Fibroblast of lung (primary cell): ENCODE data around the gene ZNF785. TPM values are rescaled to one million over a fixed set of nuclear protein-coding genes. Genes with fewer than 3 reads are reported as not detected.

Experiments used
- DNase-seq, 2 donors: peaks; one replicate each; pipeline versions ENCODE4 v3.0.0 to v3.0.0-alpha.2; 2010; ENCODE audit warnings: low read depth in 2 of 2
- H2AFZ ChIP-seq: 2 replicates; pipeline ENCODE4 v1.5.1; 2012; ENCODE audit warnings: low read length, control low read depth, inconsistent platforms
- H3K27ac ChIP-seq: 2 replicates; pipeline ENCODE4 v1.5.1; 2011; ENCODE audit warnings: low read length, control low read depth; ENCODE audit not compliant: insufficient read depth
- H3K27me3 ChIP-seq: 2 replicates; pipeline ENCODE4 v1.5.1; 2011; ENCODE audit warnings: mild to moderate bottlenecking, low read length; ENCODE audit not compliant: control insufficient read depth, insufficient read depth
- H3K36me3 ChIP-seq: 2 replicates; pipeline ENCODE4 v1.5.1; 2011; ENCODE audit warnings: low read length; ENCODE audit not compliant: control insufficient read depth, insufficient read depth
- H3K4me1 ChIP-seq: 2 replicates; pipeline ENCODE4 v1.5.1; 2011; ENCODE audit warnings: low read length; ENCODE audit not compliant: control insufficient read depth, insufficient read depth; ENCODE audit errors: extremely low read depth
- H3K4me2 ChIP-seq: 2 replicates; pipeline ENCODE4 v1.5.1; 2011; ENCODE audit warnings: low read length, control low read depth; ENCODE audit not compliant: insufficient read depth; ENCODE audit errors: extremely low read depth
- H3K4me3 ChIP-seq, 4 experiments: fragments of 200-600 bp in 1 of 4; sonication (generic) in 1 of 4; replicated peaks in 1 of 4; 2 replicates each; pipeline ENCODE4 v1.5.1; 2011 to 2016; ENCODE audit warnings: low read length in 4 of 4, low read depth in 3 of 4, mild to moderate bottlenecking in 3 of 4, control low read depth in 2 of 4, inconsistent platforms in 1 of 4, mixed read lengths in 1 of 4; ENCODE audit not compliant: insufficient read depth in 1 of 4; ENCODE audit errors: control extremely low read depth in 1 of 4
- H3K79me2 ChIP-seq: 2 replicates; pipeline ENCODE4 v1.5.1; 2012; ENCODE audit warnings: mild to moderate bottlenecking, low read length, inconsistent platforms; ENCODE audit not compliant: control insufficient read depth, insufficient read depth
- H3K9ac ChIP-seq: 2 replicates; pipeline ENCODE4 v1.5.1; 2011; ENCODE audit warnings: mild to moderate bottlenecking, low read length, control low read depth; ENCODE audit not compliant: insufficient read depth
- H3K9me3 ChIP-seq: 2 replicates; pipeline ENCODE4 v1.5.1; 2012; ENCODE audit warnings: low read depth, low read length; ENCODE audit not compliant: control insufficient read depth, insufficient read depth
- H4K20me1 ChIP-seq: 2 replicates; pipeline ENCODE4 v1.5.1; 2011; ENCODE audit warnings: low read length; ENCODE audit not compliant: control insufficient read depth, insufficient read depth; ENCODE audit errors: extremely low read depth
- EZH2 ChIP-seq: IDR thresholded peaks from 2 replicates; pipeline ENCODE4 v1.5.1; 2012; ENCODE audit warnings: low read length, control low read depth, mild to moderate bottlenecking; ENCODE audit errors: missing control alignments
- polyA plus RNA-seq, 2 donors: library from polyadenylated mRNA; depleted of rRNA in 1 of 2; stranded (reverse) in 1 of 2; unstranded in 1 of 2; fragments of >200 nt; gene quantifications; 2 replicates each; pipeline ENCODE4 v1.2.1, GENCODE V29; 2011 to 2012; ENCODE audit warnings: missing spikeins in 1 of 2
- total RNA-seq: library from RNA; depleted of rRNA; stranded (reverse); fragments of >200 nt; gene quantifications from 2 replicates; pipeline ENCODE4 v1.2.1, GENCODE V29; 2014
- TF ChIP-seq, protein P1 (sequence below), 2 donors: IDR thresholded peaks in 1 of 2; conservative IDR thresholded peaks in 1 of 2; 1 replicate in 1 of 2; 2 replicates in 1 of 2; pipeline ENCODE4 v1.5.1; 2011 to 2012; ENCODE audit warnings: low read length in 2 of 2, control low read depth in 1 of 2, inconsistent platforms in 1 of 2, low read depth in 1 of 2, mild to moderate bottlenecking in 1 of 2

ZNF785 gene
- total and polyA plus RNA-seq, 2 donors (not counting 1 experiment from before 2014, with no cell fraction given) = 6.6 to 7.1 TPM

DNA sequence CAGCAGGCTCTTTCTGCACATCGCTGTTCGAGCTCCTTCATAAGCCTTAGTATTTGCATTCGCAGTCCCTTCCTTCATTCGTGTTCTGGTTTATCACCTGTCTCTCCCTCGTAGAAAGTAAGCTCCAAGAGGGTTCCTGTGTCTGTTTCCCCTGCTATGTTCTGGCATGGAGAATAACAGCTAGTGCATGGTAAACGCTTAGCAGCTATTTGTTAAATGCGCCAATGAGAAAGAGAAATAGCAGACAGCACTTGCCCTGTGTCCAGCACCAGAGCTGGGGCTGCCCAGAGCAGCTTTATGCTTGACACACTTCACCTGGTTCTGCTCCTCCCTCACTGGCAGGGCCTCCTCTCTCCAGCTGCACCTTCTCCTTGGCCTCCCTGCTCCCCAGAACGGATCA, 19.5 kb downstream of the ZNF785 start:
- Histone ChIP-seq H3K4me2 (no peak overlapping the region), H3K36me3 (no peaks in the 10 kb centered on the region), H3K79me2 (no peaks in the 10 kb centered on the region), H3K27ac (no peak overlapping the region), H3K4me3 (no peak overlapping the region), H2AFZ (no peak overlapping the region), H4K20me1 (no peaks in the 10 kb centered on the region), H3K27me3 (peaks cover 5% of the 10 kb centered on the region), H3K4me1 (no peaks in the 10 kb centered on the region), H3K9ac (no peak overlapping the region), H3K9me3 (no peaks in the 10 kb centered on the region)
- TF ChIP-seq, protein P1, sequence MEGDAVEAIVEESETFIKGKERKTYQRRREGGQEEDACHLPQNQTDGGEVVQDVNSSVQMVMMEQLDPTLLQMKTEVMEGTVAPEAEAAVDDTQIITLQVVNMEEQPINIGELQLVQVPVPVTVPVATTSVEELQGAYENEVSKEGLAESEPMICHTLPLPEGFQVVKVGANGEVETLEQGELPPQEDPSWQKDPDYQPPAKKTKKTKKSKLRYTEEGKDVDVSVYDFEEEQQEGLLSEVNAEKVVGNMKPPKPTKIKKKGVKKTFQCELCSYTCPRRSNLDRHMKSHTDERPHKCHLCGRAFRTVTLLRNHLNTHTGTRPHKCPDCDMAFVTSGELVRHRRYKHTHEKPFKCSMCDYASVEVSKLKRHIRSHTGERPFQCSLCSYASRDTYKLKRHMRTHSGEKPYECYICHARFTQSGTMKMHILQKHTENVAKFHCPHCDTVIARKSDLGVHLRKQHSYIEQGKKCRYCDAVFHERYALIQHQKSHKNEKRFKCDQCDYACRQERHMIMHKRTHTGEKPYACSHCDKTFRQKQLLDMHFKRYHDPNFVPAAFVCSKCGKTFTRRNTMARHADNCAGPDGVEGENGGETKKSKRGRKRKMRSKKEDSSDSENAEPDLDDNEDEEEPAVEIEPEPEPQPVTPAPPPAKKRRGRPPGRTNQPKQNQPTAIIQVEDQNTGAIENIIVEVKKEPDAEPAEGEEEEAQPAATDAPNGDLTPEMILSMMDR (conservative IDR thresholded peaks at IDR 0.05 in 1 of 2, IDR thresholded peaks at IDR 0.05 in 1 of 2; ENCODE audit: low read depth in 1 of 2, low read length in 2 of 2) = no peak
- TF ChIP-seq EZH2 = no peak
- DNase-seq = no peak

DNA sequence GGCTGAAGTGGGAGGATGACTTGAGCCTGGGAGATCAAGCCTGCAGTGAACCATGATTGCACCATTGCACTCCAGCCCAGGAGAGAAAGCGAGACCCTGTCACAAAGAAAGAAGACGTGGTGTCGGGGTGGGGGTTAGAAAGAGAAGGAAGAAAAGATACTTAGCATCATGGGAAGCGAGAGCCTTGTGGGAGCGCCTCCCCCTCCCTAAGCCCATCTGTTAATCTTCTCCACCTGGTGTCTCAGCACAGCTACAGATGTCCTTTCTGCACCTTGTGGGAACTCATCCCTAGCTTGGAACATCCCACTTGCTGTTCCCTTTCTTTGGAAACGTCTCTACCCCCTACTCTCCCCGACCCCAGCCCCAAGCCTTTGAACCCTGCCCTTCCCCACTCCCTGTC, 20.0 kb downstream of the ZNF785 start:
- no peak for TF ChIP-seq EZH2
- TF ChIP-seq, protein P1 (conservative IDR thresholded peaks at IDR 0.05 in 1 of 2, IDR thresholded peaks at IDR 0.05 in 1 of 2; ENCODE audit: low read depth in 1 of 2, low read length in 2 of 2) = no peak

DNA sequence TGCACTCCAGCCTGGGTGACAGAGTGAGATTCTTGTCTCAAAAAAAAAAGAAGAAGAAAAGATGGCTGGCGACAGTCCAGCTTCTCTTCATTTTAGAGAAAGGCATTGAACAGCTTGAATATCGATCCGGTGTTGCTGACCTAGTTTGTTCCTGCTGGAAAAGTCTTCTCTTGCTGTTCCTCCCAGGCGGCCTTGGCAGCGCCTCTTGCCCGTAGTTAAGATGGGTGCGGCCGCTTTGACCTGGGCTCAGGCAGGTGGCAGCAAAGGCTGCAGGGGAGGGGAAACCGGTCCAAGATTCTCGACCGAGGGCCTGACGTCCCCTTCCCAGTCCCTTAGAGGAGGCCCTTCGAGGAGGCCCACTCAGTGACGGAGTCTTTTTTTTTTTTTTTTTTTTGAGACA, 23.5 kb downstream of the ZNF785 start:
- no peak for DNase-seq
- Histone ChIP-seq H3K4me1 (no peaks in the 10 kb centered on the region), H4K20me1 (no peaks in the 10 kb centered on the region), H3K27me3 (peaks cover 5% of the 10 kb centered on the region), H3K9me3 (no peaks in the 10 kb centered on the region), H3K9ac (no peak overlapping the region), H3K27ac (no peak overlapping the region), H3K4me3 (no peak overlapping the region), H3K4me2 (no peak overlapping the region), H3K79me2 (peaks cover 6% of the 10 kb centered on the region), H2AFZ (no peak overlapping the region), H3K36me3 (no peaks in the 10 kb centered on the region)
- TF ChIP-seq, protein P1 (conservative IDR thresholded peaks at IDR 0.05 in 1 of 2, IDR thresholded peaks at IDR 0.05 in 1 of 2; ENCODE audit: low read depth in 1 of 2, low read length in 2 of 2) = no peak
- no peak for TF ChIP-seq EZH2

More for the DNA sequence above, 20.0 kb downstream of the ZNF785 start:
- H3K36me3 ChIP-seq = no peaks in the 10 kb centered on the region
- no peaks in the 10 kb centered on the region for H3K79me2 ChIP-seq
- no peaks in the 10 kb centered on the region for H3K9me3 ChIP-seq
- no peak overlapping the region for H3K4me3 ChIP-seq
- H3K9ac ChIP-seq = no peak overlapping the region
- H3K27me3 ChIP-seq = peaks cover 5% of the 10 kb centered on the region
- no peak for DNase-seq
- no peak overlapping the region for H3K27ac ChIP-seq
- H3K4me1 ChIP-seq = no peaks in the 10 kb centered on the region
- H3K4me2 ChIP-seq = no peak overlapping the region
- no peak overlapping the region for H2AFZ ChIP-seq
- H4K20me1 ChIP-seq = no peaks in the 10 kb centered on the region
